NCI-H2171 treated with DMSO at 0.1 percent for 48 hours (cell line): ENCODE data around the gene CLNK.

Experiments
- DNase-seq: peaks from one replicate; lab custom pipeline; 2025; lab: John Stamatoyannopoulos, UW

Gene CLNK

GRCh38 chr4:10611673-10612072 is 72.9 kb downstream of the CLNK start:
- DNase-seq, result no peak

DNA sequence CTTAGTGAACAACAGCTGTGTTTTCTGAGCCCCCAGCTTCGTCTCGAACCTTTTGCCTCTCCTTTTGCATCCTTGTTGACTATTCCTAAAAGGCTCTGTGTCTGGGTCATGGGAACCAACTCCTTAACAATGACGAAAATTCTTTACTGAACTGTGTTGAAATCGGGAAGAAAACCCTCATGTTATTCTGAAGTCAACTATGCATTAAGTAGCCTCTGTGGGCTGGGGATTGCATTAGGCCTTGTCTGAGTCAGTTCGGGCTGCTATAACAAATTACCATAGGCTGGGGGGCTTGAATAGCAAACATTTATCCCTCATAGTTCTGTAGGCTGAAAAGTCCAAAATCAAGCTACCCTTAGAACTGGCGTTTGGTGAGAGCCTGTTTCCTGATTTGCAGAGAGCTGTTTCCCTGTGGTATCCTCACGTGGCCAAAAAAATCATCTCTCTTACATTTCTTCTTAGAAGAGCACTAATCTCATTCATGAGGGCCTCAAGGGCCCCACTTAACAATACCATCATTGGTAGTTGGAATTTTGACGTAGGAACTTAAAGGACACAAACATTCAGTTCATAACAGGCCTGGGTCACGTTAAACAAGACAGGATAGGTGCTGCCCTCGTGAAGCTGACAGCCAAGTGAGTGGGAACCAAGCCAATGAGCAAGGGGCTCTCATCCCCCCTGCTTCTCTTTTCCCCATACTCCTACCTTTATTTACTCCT is 75.9 kb downstream of the CLNK start:
- DNase-seq, result no peak

DNA sequence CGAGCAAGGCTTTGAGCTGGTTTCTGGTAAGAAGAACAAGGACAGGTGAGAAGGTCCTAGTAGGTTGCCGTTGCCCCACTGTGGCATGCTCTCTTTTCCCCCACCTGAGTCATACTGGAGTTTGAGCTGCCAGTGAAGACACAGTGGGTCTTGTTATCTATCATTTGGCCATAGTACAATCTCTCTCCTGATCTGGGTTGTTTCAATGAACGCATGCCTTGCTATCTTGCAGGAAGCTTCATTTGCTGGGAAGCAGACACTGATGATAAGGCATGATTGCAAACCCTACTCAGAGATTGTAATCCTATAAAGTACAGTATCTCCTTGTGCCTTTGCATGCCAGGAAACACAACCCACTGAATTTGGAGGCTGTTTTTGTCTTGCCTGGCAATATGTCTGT is 77.4 kb downstream of the CLNK start:
- no peak for DNase-seq

DNA sequence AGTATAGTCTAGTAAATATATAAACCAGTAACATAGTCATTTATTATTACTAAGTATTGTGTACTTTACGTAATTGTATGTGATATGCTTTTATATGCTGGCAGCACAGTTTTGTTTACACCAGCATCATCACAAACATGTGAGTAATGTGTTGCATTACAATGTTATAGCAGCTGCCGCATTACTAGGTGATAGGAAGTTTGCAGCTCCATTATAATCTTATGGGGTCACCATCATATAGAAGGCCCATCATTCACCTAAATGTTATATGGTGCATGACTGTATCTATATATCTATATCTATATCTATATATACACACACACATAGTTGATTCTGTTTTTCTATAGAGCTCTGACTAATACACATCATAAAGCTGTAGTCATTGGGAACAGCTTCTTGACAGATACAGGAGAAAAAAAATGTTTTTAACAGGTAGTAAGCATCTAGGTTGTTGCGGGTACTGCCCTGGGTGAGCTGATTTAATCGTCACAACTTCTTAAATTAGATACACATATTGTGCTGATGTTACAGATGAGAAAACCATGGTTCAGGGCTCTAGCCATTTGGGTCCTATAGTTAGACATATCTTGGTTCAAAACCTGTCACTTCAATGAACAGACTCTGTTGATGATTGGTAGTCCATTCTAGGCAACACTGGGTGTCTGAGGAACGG is 77.9 kb downstream of the CLNK start:
- DNase-seq, result no peak

GRCh38 chr4:10605746-10606482 is 78.7 kb downstream of the CLNK start:
- no peak for DNase-seq

GRCh38 chr4:10605031-10605430 is 79.5 kb downstream of the CLNK start:
- no peak for DNase-seq

DNA sequence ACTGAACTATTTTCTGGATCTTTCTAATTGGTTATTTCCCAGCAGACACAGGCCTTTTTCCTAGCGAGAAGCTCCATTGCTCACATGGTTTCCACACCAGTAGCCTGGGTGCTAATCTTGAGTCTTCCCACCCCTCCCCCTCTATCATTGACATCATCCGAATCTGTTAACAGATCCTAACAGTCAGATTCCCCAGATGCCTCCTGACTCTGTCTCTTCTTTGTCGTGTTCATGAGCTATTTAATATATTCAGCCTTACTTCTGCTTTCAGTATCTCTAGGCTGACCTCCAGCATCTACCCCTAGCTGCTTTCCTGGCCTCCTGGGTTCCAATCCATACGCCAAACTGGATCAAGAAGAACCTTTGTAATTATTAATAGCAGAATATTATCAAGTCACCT is 85.0 kb downstream of the CLNK start:
- no peak for DNase-seq

- no peak for DNase-seq
Observed at GRCh38 chr4:10598829-10599228, 85.7 kb downstream of the CLNK start.

GRCh38 chr4:10596586-10597290 is 87.8 kb downstream of the CLNK start:
- DNase-seq, result no peak

- no peak for DNase-seq
Observed at GRCh38 chr4:10593130-10593529, 91.4 kb downstream of the CLNK start.

GRCh38 chr4:10590896-10591295 is 93.7 kb downstream of the CLNK start:
- no peak for DNase-seq

- no peak for DNase-seq
Observed at GRCh38 chr4:10589799-10590198, 94.8 kb downstream of the CLNK start.

DNA sequence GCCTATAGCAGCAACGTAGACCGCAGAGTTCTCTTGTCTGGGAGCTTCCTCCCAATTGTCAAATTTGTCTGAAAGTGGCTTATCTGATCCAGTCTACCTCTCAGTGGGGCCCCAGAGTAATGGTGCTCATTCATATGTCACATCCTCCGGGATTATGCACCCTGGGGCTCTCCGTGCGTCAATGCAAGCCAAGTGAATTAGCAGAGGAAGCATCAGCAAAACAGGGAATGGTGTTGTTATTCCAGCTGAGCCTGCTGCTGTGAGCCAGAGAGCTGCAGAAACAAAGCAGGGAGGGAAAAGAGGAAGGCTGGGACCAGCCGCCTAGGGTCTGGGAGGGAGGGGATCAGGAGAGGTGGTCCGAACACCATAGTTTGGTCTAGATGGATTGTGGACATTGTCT is 95.2 kb downstream of the CLNK start:
- DNase-seq, result no peak

GRCh38 chr4:10587697-10588096 is 96.9 kb downstream of the CLNK start:
- no peak for DNase-seq

- no peak for DNase-seq
Observed at GRCh38 chr4:10587296-10587695, 97.3 kb downstream of the CLNK start.

- DNase-seq, result no peak
Observed at GRCh38 chr4:10584042-10584441, 100.5 kb downstream of the CLNK start.

- no peak for DNase-seq
Observed at GRCh38 chr4:10582951-10583350, 101.6 kb downstream of the CLNK start.

DNA sequence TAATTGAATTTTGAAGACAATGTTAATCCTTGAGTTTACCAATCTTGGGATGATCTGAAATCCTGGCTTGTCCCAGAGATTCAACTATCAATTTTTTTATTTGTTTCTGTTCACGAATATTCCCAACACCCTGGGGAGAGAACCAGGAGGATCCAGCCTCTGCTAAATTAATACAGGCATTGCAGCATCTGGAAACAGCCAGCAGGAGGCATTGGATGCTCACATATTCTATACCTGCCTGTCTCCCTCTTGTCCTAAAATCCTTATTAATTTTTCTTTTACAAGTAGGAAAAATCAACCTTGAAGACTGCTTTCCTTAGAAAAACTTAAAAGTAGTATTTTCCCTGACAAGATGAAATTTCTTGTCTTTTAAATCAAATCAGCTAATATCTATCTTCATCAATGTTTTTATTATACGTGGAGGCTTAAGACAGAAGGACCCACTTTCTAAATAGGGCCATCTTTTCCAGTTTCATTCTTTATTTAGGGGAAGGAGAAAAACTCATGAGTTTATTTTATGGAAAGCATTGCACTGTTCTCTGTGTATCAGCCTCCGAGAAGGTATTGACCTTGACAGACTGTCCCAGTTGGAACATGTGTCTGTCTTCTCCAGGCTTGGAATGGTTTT is 102.4 kb downstream of the CLNK start:
- peak; percentile 52 for DNase-seq

DNA sequence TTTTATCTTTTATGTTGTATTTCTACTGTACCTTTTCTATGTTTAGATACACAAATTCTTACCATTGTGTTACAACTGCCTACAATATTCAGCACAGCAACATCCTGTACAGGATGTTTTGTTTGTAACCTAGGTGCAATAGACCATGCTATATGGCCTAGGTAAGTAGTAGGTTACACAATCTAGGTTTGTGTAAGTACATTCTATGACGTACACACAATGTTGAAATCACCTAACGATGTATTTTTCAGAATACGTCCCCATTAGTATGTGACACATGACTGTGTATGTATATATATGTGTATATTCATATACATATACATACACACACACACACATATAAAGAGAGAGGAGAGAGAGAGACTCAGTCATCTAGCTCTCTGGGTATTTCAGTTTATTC is 103.5 kb downstream of the CLNK start:
- DNase-seq, result no peak

GRCh38 chr4:10579648-10580047 is 104.9 kb downstream of the CLNK start:
- DNase-seq, result no peak

DNA sequence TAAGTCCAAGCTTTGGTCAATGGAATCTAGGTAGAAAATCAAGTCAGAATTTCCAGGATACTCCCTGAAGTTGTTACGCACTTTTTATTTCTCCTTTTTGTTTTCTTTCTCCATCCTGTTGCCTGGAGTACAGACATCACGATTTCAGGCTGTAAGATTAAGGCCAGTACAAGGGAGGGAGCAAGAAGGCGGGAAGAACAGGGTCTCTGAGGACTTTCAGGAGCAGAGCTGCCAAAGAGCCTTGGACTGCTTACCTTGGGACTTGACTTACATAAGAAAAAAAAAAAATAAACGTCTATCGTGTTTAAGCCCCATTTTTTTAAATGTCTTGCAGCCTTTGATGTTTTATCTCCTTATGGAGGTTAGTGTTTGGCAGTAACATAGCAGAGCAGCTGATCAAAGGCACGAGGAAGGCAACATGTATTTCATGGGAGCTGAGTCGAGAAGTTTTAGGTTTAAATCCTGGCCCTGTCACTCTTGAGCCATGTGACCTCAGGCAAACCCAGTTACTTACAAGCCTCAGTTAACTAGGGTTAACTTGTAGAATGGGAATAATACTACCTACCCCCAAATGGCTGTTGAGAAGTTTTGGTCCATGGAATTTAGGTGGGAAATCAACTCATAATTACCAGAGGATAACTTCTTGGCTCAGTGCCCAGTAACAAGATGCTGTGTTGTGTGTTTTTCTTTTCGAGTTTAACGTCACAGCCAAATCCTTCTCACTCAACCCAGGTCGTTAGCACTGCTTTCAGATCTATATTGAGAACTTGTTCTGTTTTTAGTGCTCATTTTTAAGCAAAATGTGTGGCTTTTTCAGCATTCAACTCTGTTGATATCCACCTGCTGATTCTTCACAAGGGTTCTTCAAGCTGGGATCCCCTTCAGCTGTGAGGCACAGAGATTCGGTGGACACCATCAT is 106.8 kb downstream of the CLNK start:
- peak; percentile 19 for DNase-seq
